SK-N-SH (cell line): Measurements from ENCODE around the gene RFX3.

ENCODE experiments used
- JUND ChIP-seq: IDR thresholded peaks from 2 replicates; pipeline ENCODE4 v1.4.0; 2012
- POLR2AphosphoS5 ChIP-seq: IDR thresholded peaks from 2 replicates; pipeline ENCODE4 v1.6.1; 2012; ENCODE audit warnings: low read depth, low read length
- TCF12 ChIP-seq: IDR thresholded peaks from 2 replicates; pipeline ENCODE4 v1.4.0; 2012
- TF ChIP-seq, protein P1 (sequence below): fragments of 200-600 bp; sonication (generic); IDR thresholded peaks from 2 replicates; pipeline ENCODE4 v1.6.1; 2017; ENCODE audit warnings: antibody characterized with exemption, mild to moderate bottlenecking, moderate library complexity

DNA sequence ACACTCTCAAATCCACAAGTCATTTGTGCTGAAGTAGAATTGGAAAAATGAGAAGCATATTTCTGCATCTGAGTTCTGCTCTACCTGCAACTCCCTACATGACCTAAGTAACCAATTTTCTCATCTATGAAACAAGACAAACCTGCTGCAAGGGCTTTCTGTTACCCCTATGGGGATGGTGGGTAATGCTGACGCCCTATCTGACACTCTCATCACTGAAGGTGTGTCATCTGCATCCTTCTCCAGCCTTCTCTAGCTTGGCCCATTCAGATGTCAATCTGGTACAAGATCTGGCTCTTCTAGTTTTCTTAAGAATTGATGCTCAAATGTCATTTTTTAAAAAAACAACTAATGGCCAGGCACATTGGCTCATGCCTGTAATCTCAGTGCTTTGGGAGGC, 73.8 kb downstream of the RFX3 start:
- no peak for TF ChIP-seq POLR2AphosphoS5
- TF ChIP-seq, protein P1, sequence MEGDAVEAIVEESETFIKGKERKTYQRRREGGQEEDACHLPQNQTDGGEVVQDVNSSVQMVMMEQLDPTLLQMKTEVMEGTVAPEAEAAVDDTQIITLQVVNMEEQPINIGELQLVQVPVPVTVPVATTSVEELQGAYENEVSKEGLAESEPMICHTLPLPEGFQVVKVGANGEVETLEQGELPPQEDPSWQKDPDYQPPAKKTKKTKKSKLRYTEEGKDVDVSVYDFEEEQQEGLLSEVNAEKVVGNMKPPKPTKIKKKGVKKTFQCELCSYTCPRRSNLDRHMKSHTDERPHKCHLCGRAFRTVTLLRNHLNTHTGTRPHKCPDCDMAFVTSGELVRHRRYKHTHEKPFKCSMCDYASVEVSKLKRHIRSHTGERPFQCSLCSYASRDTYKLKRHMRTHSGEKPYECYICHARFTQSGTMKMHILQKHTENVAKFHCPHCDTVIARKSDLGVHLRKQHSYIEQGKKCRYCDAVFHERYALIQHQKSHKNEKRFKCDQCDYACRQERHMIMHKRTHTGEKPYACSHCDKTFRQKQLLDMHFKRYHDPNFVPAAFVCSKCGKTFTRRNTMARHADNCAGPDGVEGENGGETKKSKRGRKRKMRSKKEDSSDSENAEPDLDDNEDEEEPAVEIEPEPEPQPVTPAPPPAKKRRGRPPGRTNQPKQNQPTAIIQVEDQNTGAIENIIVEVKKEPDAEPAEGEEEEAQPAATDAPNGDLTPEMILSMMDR = no peak
- TF ChIP-seq TCF12 = no peak
- no peak for TF ChIP-seq JUND
